Sigmoid colon (tissue), 7 donors: ENCODE measurements around the gene PRCP. TPM values are rescaled to one million over a fixed set of nuclear protein-coding genes. Genes with fewer than 3 reads are reported as not detected.

Experiments
- DNase-seq: peaks from one replicate; pipeline ENCODE4 v3.0.0-alpha.2; 2019
- H3K27ac ChIP-seq, 4 donors: fragments of 200-600 bp; sonication (generic); one replicate each; pipeline ENCODE4 v1.5.1; 2016 to 2019; ENCODE audit warnings: mild to moderate bottlenecking in 1 of 4
- H3K27me3 ChIP-seq, 3 donors: fragments of 200-600 bp; sonication (generic); one replicate each; pipeline ENCODE4 v1.5.1; 2019; ENCODE audit warnings: mild to moderate bottlenecking in 1 of 3
- H3K36me3 ChIP-seq, 4 donors: fragments of 200-600 bp; sonication (generic); one replicate each; pipeline ENCODE4 v1.5.1; 2016 to 2019
- H3K4me1 ChIP-seq, 4 donors: fragments of 200-600 bp; sonication (generic); one replicate each; pipeline ENCODE4 v1.5.1; 2017 to 2019
- H3K4me3 ChIP-seq, 4 donors: fragments of 200-600 bp; sonication (generic); one replicate each; pipeline ENCODE4 v1.5.1; 2017 to 2019; ENCODE audit warnings: mild to moderate bottlenecking in 2 of 4, moderate library complexity in 1 of 4
- H3K9me3 ChIP-seq, 4 donors: fragments of 200-600 bp in 3 of 4; sonication (generic) in 3 of 4; one replicate each; pipeline versions ENCODE4 v1.5.1 to v1.6.1; 2013 to 2019
- EP300 ChIP-seq, 4 donors: sonication (generic); formaldehyde crosslinking; IDR thresholded peaks; one replicate each; pipeline ENCODE4 v1.6.1; 2017; ENCODE audit warnings: antibody characterized with exemption in 4 of 4
- POLR2A ChIP-seq, 2 donors: fragments of 450-650 bp; IDR thresholded peaks; one replicate each; pipeline ENCODE4 v1.6.1; 2016; ENCODE audit warnings: antibody characterized with exemption in 2 of 2, mild to moderate bottlenecking in 2 of 2, moderate library complexity in 2 of 2
- POLR2AphosphoS5 ChIP-seq, 4 donors: sonication (generic); formaldehyde crosslinking; IDR thresholded peaks; one replicate each; pipeline ENCODE4 v1.6.1; 2017; ENCODE audit warnings: antibody characterized with exemption in 4 of 4
- WGBS, 2 donors: extraction: QIAGEN DNeasy Blood & Tissue Kit; methylation state at CpG; one replicate each; pipeline ENCODE4 v1.1.7; 2013; 5-methylcytosine and 5-hydroxymethylcytosine counted together
- intact Hi-C: fragments of 100-400 bp; cut with DNase I; formaldehyde crosslinking; loops from one replicate; pipeline ENCODE4 v1.15.1; 2023
- polyA plus RNA-seq, 3 donors: library from polyadenylated mRNA; stranded (reverse); fragments of 200-250 nt; gene quantifications; one replicate each; pipeline ENCODE4 v1.2.3, GENCODE V29; 2013
- total RNA-seq, 4 donors: library from RNA; depleted of rRNA; stranded (reverse); fragments of >200 nt; gene quantifications; one replicate each; pipeline ENCODE4 v1.1.0, GENCODE V29; 2016
- TF ChIP-seq, protein P1 (sequence below), 4 experiments: fragments of 450-650 bp in 3 of 4; fragments of 200-600 bp in 1 of 4; IDR thresholded peaks; one replicate each; pipeline ENCODE4 v1.5.1; 2016 to 2019; ENCODE audit warnings: antibody characterized with exemption in 4 of 4, mild to moderate bottlenecking in 3 of 4, moderate library complexity in 2 of 4
- donor health status: healthy with polysubstance abuse.
- donor health status: Bipolar disorder and iron deficiency.
- donor health status: healthy.

PRCP gene
- total and polyA plus RNA-seq, 7 donors = 12.6 to 40.2 (median 31.1) TPM

- TF ChIP-seq POLR2AphosphoS5 (IDR thresholded peaks at IDR 0.05) (peak in 2 of 4 donors; percentile 15 to 26), EP300 (IDR thresholded peaks at IDR 0.05) (no peak)
- H3K36me3 ChIP-seq = peaks cover 4 to 22% (median 6%) of the 10 kb centered on the region in 4 donors
- H3K4me3 ChIP-seq = no peak overlapping the region
- intact Hi-C loops = no loop called here
- no peaks in the 10 kb centered on the region for H3K9me3 ChIP-seq
- WGBS, 2 donors = 71 to 96% methylated on average over 2 of the region's 2 CpGs
- H3K27ac ChIP-seq = no peak overlapping the region
- H3K27me3 ChIP-seq = no peaks in the 10 kb centered on the region
- peak; percentile 68 for DNase-seq
- no peaks in the 10 kb centered on the region for H3K4me1 ChIP-seq
Observed at GRCh38 chr11:82842019-82842418, 58.2 kb downstream of the PRCP start.

DNA sequence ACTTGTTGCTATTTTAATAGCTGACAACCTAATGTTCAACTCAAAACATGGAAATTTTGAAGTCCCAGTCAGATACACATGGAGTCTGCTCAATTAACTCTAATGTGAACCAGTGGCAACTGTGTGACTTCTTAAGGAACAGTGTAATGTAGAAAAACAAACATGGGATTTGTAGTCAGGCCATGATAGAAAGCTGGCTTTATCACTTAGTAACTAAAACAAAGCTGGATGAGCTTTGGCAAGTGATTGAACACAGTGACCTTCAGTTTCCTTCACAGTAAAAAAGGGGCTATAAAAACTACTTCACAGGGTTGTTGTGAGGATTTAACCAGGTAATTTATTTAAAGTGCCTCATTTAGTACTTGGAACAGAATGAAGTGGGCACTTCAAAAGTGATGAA is 62.6 kb downstream of the PRCP start:
- Histone ChIP-seq H3K4me3 (no peak overlapping the region), H3K27ac (no peak overlapping the region), H3K4me1 (no peaks in the 10 kb centered on the region), H3K27me3 (no peaks in the 10 kb centered on the region), H3K36me3 (peaks cover 4 to 54% (median 6%) of the 10 kb centered on the region in 4 donors), H3K9me3 (no peaks in the 10 kb centered on the region)
- no peak for DNase-seq
- TF ChIP-seq POLR2A (IDR thresholded peaks at IDR 0.05) (no peak), POLR2AphosphoS5 (IDR thresholded peaks at IDR 0.05) (no peak), EP300 (IDR thresholded peaks at IDR 0.05) (no peak)
- TF ChIP-seq, protein P1, sequence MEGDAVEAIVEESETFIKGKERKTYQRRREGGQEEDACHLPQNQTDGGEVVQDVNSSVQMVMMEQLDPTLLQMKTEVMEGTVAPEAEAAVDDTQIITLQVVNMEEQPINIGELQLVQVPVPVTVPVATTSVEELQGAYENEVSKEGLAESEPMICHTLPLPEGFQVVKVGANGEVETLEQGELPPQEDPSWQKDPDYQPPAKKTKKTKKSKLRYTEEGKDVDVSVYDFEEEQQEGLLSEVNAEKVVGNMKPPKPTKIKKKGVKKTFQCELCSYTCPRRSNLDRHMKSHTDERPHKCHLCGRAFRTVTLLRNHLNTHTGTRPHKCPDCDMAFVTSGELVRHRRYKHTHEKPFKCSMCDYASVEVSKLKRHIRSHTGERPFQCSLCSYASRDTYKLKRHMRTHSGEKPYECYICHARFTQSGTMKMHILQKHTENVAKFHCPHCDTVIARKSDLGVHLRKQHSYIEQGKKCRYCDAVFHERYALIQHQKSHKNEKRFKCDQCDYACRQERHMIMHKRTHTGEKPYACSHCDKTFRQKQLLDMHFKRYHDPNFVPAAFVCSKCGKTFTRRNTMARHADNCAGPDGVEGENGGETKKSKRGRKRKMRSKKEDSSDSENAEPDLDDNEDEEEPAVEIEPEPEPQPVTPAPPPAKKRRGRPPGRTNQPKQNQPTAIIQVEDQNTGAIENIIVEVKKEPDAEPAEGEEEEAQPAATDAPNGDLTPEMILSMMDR (IDR thresholded peaks at IDR 0.05) = no peak
- intact Hi-C loops = no loop called here

DNA sequence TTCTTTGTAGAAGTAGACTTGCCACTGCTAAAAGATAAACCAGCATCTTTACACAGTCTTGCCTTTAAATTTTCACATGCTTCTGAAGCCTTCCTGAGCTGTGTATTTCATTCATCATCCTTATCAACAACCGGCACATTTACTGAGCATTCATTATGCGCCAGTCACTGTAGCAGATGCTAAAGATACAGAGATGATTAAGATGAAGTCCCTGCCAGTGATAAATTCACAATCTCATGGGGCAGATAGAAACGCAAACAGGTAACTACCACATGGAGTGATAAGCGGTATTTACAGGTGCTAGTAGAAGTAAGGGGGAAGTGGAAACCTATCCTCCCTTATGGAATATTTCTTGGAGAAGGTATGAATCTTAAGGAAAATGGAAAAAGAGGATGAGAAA is 67.2 kb downstream of the PRCP start:
- Histone ChIP-seq H3K9me3 (no peaks in the 10 kb centered on the region), H3K27me3 (no peaks in the 10 kb centered on the region), H3K36me3 (peaks cover 0 to 47% (median 3%) of the 10 kb centered on the region in 4 donors), H3K4me1 (no peaks in the 10 kb centered on the region), H3K27ac (no peak overlapping the region), H3K4me3 (no peak overlapping the region)
- TF ChIP-seq EP300 (IDR thresholded peaks at IDR 0.05) = no peak
- WGBS, 2 donors = 95 to 98% methylated on average over 4 of the region's 4 CpGs
- no peak for DNase-seq
- intact Hi-C loops = no loop called here

DNA sequence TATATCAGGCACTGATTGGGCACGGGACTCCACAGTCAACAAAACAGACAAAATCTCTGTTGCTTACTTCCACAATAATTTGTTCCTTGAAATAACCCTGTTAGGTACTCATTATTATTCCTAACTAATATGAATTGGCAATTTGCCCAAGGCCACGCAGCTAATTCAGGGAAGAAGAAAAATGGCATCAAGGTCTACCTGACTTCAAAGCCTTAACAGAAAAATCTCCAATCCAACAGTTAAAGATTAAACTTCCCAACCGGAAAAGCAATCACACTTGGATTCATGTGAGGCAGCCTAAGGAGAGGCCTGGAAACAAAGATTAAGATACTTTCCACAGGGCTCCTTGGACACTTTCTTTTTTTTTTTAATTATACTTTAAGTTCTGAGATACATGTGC is 68.9 kb downstream of the PRCP start:
- TF ChIP-seq POLR2AphosphoS5 (IDR thresholded peaks at IDR 0.05) = no peak
- TF ChIP-seq POLR2A (IDR thresholded peaks at IDR 0.05) = no peak
- TF ChIP-seq, protein P1 (IDR thresholded peaks at IDR 0.05) = no peak
- no peak for TF ChIP-seq EP300 (IDR thresholded peaks at IDR 0.05)
- no peak overlapping the region for H3K27ac ChIP-seq
- intact Hi-C loops = no loop called here
- H3K4me1 ChIP-seq = no peaks in the 10 kb centered on the region
- H3K36me3 ChIP-seq = peaks cover 0 to 31% (median 0%) of the 10 kb centered on the region in 4 donors
- no peak overlapping the region for H3K4me3 ChIP-seq
- no peak for DNase-seq
- H3K9me3 ChIP-seq = no peaks in the 10 kb centered on the region
- H3K27me3 ChIP-seq = no peaks in the 10 kb centered on the region
- 43 to 78% methylated on average over 3 of the region's 3 CpGs for WGBS, 2 donors

GRCh38 chr11:82830746-82831145 is 69.5 kb downstream of the PRCP start:
- no peaks in the 10 kb centered on the region for H3K27me3 ChIP-seq
- H3K9me3 ChIP-seq = no peaks in the 10 kb centered on the region
- intact Hi-C loops = no loop called here
- H3K4me3 ChIP-seq = no peak overlapping the region
- H3K36me3 ChIP-seq = peaks cover 0 to 29% (median 0%) of the 10 kb centered on the region in 4 donors
- WGBS, 2 donors = 93 to 95% methylated on average over 1 of the region's 1 CpG
- no peak for DNase-seq
- TF ChIP-seq, protein P1 (IDR thresholded peaks at IDR 0.05) = no peak
- TF ChIP-seq POLR2A (IDR thresholded peaks at IDR 0.05) (no peak), POLR2AphosphoS5 (IDR thresholded peaks at IDR 0.05) (no peak), EP300 (IDR thresholded peaks at IDR 0.05) (no peak)
- no peak overlapping the region for H3K27ac ChIP-seq
- no peaks in the 10 kb centered on the region for H3K4me1 ChIP-seq

GRCh38 chr11:82829101-82829500 is 71.1 kb downstream of the PRCP start:
- no peak for DNase-seq
- TF ChIP-seq POLR2AphosphoS5 (IDR thresholded peaks at IDR 0.05) = no peak
- no peak for TF ChIP-seq POLR2A (IDR thresholded peaks at IDR 0.05)
- TF ChIP-seq, protein P1 (IDR thresholded peaks at IDR 0.05) = no peak
- no peak for TF ChIP-seq EP300 (IDR thresholded peaks at IDR 0.05)
- intact Hi-C loops = no loop called here
- WGBS, 2 donors = 82 to 83% methylated on average over 1 of the region's 1 CpG
- H3K9me3 ChIP-seq = no peaks in the 10 kb centered on the region
- no peaks in the 10 kb centered on the region for H3K27me3 ChIP-seq
- peaks cover 0 to 29% (median 0%) of the 10 kb centered on the region in 4 donors for H3K36me3 ChIP-seq
- H3K27ac ChIP-seq = no peak overlapping the region
- no peaks in the 10 kb centered on the region for H3K4me1 ChIP-seq
- H3K4me3 ChIP-seq = no peak overlapping the region
